Esophagus squamous epithelium (tissue), 5 donors: ENCODE results near the gene PLEKHG4B. TPM values are rescaled to one million over a fixed set of nuclear protein-coding genes. Genes with fewer than 3 reads are reported as not detected.

Experiments used
- DNase-seq: peaks from one replicate; lab custom pipeline; 2025; lab: John Stamatoyannopoulos, UW
- H3K27ac ChIP-seq, 4 donors: fragments of 200-600 bp; sonication (generic); one replicate each; pipeline ENCODE4 v1.5.1; 2016 to 2019; ENCODE audit warnings: mild to moderate bottlenecking in 1 of 4
- H3K27me3 ChIP-seq, 4 donors: fragments of 200-600 bp; sonication (generic); 1 replicate in 3 of 4; 2 replicates in 1 of 4; pipeline versions ENCODE4 v1.5.1 to v1.6.0; 2017 to 2021; ENCODE audit warnings: antibody characterized with exemption in 1 of 4
- H3K36me3 ChIP-seq, 3 donors: fragments of 200-600 bp; sonication (generic); one replicate each; pipeline ENCODE4 v1.5.1; 2016 to 2019
- H3K4me1 ChIP-seq, 3 donors: fragments of 200-600 bp; sonication (generic); one replicate each; pipeline ENCODE4 v1.5.1; 2017 to 2019
- H3K4me3 ChIP-seq, 4 donors: fragments of 200-600 bp; sonication (generic); 1 replicate in 3 of 4; 2 replicates in 1 of 4; pipeline ENCODE4 v1.5.1; 2016 to 2019; ENCODE audit warnings: mild to moderate bottlenecking in 2 of 4, moderate library complexity in 1 of 4
- H3K9me3 ChIP-seq, 3 donors: fragments of 200-600 bp; sonication (generic); one replicate each; pipeline ENCODE4 v1.5.1; 2016 to 2019
- CTCF ChIP-seq, 6 experiments: fragments of 450-650 bp in 4 of 6; fragments of 200-600 bp in 2 of 6; sonication (generic) in 2 of 6; IDR thresholded peaks; one replicate each; pipeline ENCODE4 v1.5.1; 2016 to 2019; ENCODE audit warnings: antibody characterized with exemption in 6 of 6, mild to moderate bottlenecking in 4 of 6, moderate library complexity in 4 of 6
- POLR2A ChIP-seq, 4 donors: fragments of 450-650 bp; IDR thresholded peaks; one replicate each; pipeline ENCODE4 v1.6.1; 2017; ENCODE audit warnings: antibody characterized with exemption in 4 of 4, mild to moderate bottlenecking in 4 of 4, moderate library complexity in 3 of 4
- WGBS, 2 donors: methylation state at CpG; one replicate each; pipeline ENCODE4 v1.1.5; 2018; 5-methylcytosine and 5-hydroxymethylcytosine counted together
- intact Hi-C: fragments of 100-400 bp; cut with DNase I; formaldehyde crosslinking; loops from one replicate; pipeline ENCODE4 v1.15.0; 2022
- total RNA-seq, 4 donors: library from RNA; depleted of rRNA; stranded (reverse); fragments of >200 nt; gene quantifications; one replicate each; pipeline ENCODE4 v1.1.0, GENCODE V29; 2016
- donor health status: DM: yes; HTN: yes; CAD: no.

Gene PLEKHG4B
- total RNA-seq, 4 donors from 2014 or later, result 0.12 to 1.2 (median 0.21) TPM

GRCh38 chr5:149745-150485 lies 57.9 kb downstream of the PLEKHG4B start:
- no peak overlapping the region for H3K27ac ChIP-seq
- WGBS, 2 donors, result 40 to 42% methylated on average over 6 of the region's 6 CpGs
- peaks cover 0 to 10% (median 0%) of the 10 kb centered on the region in 3 donors for H3K4me1 ChIP-seq
- H3K9me3 ChIP-seq, result peaks cover 0 to 29% (median 21%) of the 10 kb centered on the region in 3 donors
- peaks cover 0 to 11% (median 0%) of the 10 kb centered on the region in 4 donors for H3K27me3 ChIP-seq
- DNase-seq, result no peak
- TF ChIP-seq CTCF (IDR thresholded peaks at IDR 0.05) (no peak), POLR2A (IDR thresholded peaks at IDR 0.05) (no peak)
- no peak overlapping the region for H3K4me3 ChIP-seq
- intact Hi-C loops, result no loop called here
- H3K36me3 ChIP-seq, result no peaks in the 10 kb centered on the region

GRCh38 chr5:150746-151145 lies 58.8 kb downstream of the PLEKHG4B start:
- DNase-seq, result no peak
- Histone ChIP-seq H3K36me3 (no peaks in the 10 kb centered on the region), H3K27ac (no peak overlapping the region), H3K9me3 (peaks cover 0 to 29% (median 21%) of the 10 kb centered on the region in 3 donors), H3K4me1 (peaks cover 0 to 10% (median 0%) of the 10 kb centered on the region in 3 donors), H3K27me3 (peaks cover 0 to 5% (median 0%) of the 10 kb centered on the region in 4 donors), H3K4me3 (no peak overlapping the region)
- TF ChIP-seq POLR2A (IDR thresholded peaks at IDR 0.05), result no peak
- no peak for TF ChIP-seq CTCF (IDR thresholded peaks at IDR 0.05)
- WGBS, 2 donors, result 77 to 84% methylated on average over 4 of the region's 4 CpGs
- intact Hi-C loops, result no loop called here

GRCh38 chr5:152077-152476 lies 60.1 kb downstream of the PLEKHG4B start:
- no peak for DNase-seq
- Histone ChIP-seq H3K27me3 (peaks cover 0 to 4% (median 0%) of the 10 kb centered on the region in 4 donors), H3K4me3 (no peak overlapping the region), H3K27ac (no peak overlapping the region), H3K9me3 (peaks cover 0 to 20% (median 17%) of the 10 kb centered on the region in 3 donors), H3K4me1 (peaks cover 0 to 10% (median 0%) of the 10 kb centered on the region in 3 donors), H3K36me3 (no peaks in the 10 kb centered on the region)
- intact Hi-C loops, result no loop called here
- 88 to 96% methylated on average over 6 of the region's 6 CpGs for WGBS, 2 donors
- TF ChIP-seq POLR2A (IDR thresholded peaks at IDR 0.05) (no peak), CTCF (IDR thresholded peaks at IDR 0.05) (no peak)

GRCh38 chr5:153256-153655 lies 61.3 kb downstream of the PLEKHG4B start:
- H3K4me3 ChIP-seq, result no peak overlapping the region
- no peak for TF ChIP-seq POLR2A (IDR thresholded peaks at IDR 0.05)
- TF ChIP-seq CTCF (IDR thresholded peaks at IDR 0.05), result no peak
- H3K9me3 ChIP-seq, result peaks cover 0 to 8% (median 5%) of the 10 kb centered on the region in 3 donors
- WGBS, 2 donors, result 75 to 84% methylated on average over 8 of the region's 8 CpGs
- no peak for DNase-seq
- intact Hi-C loops, result no loop called here
- no peaks in the 10 kb centered on the region for H3K36me3 ChIP-seq
- H3K4me1 ChIP-seq, result peaks cover 0 to 10% (median 0%) of the 10 kb centered on the region in 3 donors
- peaks cover 0 to 4% (median 0%) of the 10 kb centered on the region in 4 donors for H3K27me3 ChIP-seq
- no peak overlapping the region for H3K27ac ChIP-seq

GRCh38 chr5:154236-154635 lies 62.3 kb downstream of the PLEKHG4B start:
- Histone ChIP-seq H3K4me1 (peaks cover 0 to 10% (median 0%) of the 10 kb centered on the region in 3 donors), H3K4me3 (no peak overlapping the region), H3K36me3 (no peaks in the 10 kb centered on the region), H3K9me3 (no peaks in the 10 kb centered on the region), H3K27me3 (peaks cover 0 to 10% (median 0%) of the 10 kb centered on the region in 4 donors), H3K27ac (no peak overlapping the region)
- no peak for DNase-seq
- no peak for TF ChIP-seq POLR2A (IDR thresholded peaks at IDR 0.05)
- TF ChIP-seq CTCF (IDR thresholded peaks at IDR 0.05), result no peak
- intact Hi-C loops, result no loop called here
- WGBS, 2 donors, result 69 to 73% methylated on average over 10 of the region's 10 CpGs
